Measurements from ENCODE around the gene PEX14.

GRCh38 chr1:10656431-10656830 lies 181.7 kb downstream of the PEX14 start:
- TF ChIP-seq ZNF70 (CRISPR knock-in tag; IDR thresholded peaks at IDR 0.05), result no peak
- TF ChIP-seq ZFP3 (CRISPR knock-in tag; IDR thresholded peaks at IDR 0.05), result no peak

Data from SK-N-SH treated with all-trans-retinoic acid at 6 μM for 48 hours (cell line).